NCI-H748 (cell line): Measurements from ENCODE around the gene LDLRAD2.
"Not testable (repeated sequence)": the region's sequence is repeated elsewhere in the genome, so short reads cannot be mapped to it uniquely, and the experiment has no call there.

ENCODE experiments used
- DNase-seq: peaks from one replicate; lab custom pipeline; 2025; ENCODE audit not compliant: unreplicated experiment; lab: John Stamatoyannopoulos, UW

Gene LDLRAD2, protein sequence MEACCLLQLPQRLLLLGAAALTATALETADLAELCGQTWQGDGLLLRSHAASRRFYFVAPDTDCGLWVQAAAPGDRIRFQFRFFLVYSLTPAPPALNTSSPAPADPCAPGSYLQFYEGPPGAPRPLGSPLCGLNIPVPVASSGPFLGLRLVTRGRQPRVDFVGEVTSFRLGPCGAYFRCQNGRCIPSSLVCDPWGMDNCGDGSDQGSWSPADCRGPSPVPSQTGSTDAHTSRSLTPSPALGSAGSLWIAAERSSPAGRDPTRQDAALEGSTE

DNA sequence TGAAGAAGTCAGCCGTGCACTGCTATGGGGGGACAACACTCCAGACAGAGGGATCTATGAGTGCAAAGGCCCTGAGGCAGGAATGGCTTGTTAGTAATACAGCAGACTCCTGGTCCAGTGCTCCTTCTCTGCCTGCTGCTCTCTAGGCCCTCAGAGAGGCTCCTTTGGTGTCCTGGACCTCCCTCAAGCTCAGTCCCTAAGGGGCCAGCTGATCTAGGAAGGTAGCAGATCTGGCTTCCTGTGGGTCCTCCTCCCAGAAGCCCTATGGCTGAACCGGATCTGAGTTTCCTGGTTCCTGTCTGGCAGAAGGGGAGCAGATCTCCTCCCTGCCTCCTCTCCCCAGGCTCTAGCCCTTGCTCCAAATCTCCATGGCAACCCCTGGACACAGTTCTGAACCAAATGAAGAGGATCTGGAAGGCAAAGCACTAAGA is at the start of gene LDLRAD2:
Gene LDLRAD2 (plus strand): TSS at position 391 of the 431 bp plus-strand sequence. CDS start 187 bp downstream, outside the sequence.
- DNase-seq = peak; percentile 10

DNA sequence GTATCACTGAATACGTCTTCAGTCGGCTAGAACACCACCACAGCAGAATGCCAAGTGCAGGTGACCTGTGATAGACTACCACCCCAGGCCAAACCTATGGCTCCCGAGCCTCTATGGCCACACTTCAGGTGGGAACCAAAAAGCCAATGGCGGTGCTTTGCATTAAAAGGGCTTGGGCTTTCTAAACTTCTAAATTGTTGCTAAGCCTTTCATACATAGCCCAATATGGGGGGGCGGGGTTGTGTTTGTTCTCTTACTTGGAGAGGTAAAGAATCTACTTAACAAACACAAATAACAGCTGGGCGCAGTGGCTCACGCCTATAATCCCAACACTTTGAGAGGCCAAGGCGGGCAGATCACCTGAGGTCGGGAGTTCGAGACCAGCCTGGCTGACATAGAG is 48.8 kb upstream of the LDLRAD2 start:
- DNase-seq = no peak

DNA sequence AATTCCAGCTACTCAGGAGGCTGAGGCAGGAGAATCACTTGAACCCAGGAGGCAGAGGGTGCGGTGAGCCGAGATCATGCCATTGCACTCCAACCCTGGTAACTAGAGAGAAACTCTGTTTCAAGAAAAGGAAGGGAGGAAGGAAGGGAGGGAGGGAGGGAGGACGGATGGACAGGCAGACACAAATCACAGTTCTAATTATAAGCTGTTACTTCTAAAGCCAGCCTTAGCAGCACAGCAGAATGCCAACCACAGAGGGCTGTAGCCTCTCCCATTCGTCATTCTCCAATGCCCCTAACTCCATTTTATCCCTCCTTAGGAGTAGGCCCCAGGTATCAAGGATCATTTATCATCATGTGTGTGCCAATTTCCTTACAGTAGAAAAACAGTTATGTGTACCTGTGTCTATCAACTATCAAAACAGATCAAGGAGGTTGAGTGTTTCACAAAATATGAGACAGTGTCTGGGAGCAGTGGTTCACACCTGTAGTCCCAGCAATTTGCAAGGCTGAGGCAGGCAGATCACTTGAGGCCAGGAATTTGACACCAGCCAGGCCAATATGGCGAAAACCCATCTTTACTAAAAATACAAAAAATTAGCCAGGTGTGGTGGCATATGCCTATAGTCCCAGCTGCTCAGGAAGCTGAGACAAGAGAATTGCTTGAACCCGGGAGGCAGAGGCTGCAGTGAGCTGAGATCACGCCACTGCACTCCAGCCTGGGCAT is 48.2 kb upstream of the LDLRAD2 start:
- DNase-seq = no peak

DNA sequence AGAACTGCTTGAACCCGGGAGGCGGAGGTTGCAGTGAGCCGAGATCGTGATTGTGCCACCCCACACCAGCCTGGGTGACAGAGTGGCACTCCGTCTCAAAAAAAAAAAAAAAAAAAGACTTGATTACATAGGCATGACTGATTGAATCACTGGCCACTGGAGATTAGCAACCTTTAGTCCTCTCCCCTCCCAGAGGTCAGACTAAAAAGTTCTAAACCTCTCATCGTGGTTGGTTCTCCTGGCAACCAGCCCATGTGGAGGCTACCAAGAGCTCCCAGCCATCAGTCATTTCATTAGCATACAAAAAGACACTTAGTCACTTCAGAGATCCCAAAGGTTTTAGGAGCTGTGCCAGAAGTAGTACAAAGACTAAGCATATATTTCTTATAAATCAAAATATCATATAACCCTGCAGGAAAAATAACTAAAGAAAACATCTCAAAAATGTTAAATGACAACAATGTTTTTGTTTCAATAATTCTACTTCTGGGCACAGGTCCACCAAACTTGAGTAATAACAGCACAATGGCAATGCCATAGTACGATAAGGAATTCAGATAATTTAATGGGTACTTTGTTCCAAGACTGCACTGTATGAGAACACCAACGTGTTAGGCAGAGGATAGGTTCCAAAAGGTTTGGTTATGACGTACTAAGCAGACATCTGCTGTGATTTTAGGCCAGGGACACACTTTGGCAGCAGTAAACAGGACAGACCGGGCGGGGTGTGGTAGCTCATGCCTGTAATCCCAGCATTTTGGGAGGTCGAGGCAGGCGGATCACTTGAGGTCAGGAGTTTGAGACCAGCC is 47.2 kb upstream of the LDLRAD2 start:
- DNase-seq = no peak

DNA sequence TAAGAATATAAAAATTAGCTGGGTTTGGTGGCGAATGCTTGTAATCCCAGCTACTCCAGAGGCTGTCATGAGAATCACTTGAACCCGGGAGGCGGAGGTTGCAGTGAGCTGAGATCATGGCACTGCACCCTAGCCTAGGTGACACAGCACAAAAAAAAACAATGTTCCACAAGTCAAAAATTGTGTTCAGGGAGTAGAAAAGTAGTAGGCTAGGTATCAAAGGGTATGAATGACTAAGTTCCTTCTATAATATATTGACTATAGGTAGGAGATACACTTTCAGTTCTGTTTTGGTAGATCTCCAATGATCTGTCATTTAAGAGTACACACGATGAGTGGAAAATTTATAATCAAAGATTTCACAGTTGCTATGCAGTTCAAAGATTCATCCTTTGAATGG is 45.9 kb upstream of the LDLRAD2 start:
- no peak for DNase-seq

DNA sequence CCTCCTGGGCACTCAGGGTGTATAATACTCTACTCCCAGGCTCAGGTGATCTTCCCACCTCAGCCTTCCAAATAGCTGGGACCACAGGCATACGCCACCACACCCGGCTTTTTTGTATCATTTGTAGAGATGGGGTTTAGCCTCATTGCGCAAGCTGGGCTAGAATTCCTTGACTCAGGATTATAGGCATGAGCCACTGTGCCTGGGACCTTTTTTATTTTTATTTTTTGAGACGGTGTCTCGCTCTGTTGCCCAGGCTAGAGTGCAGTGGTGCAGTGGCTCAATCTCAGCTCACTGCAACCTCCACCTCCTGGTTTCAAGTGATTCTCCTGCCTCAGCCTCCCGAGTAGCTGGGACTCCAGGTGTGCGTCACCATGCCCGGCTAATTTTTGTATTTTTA is 45.0 kb upstream of the LDLRAD2 start:
- not testable (repeated sequence) for DNase-seq

DNA sequence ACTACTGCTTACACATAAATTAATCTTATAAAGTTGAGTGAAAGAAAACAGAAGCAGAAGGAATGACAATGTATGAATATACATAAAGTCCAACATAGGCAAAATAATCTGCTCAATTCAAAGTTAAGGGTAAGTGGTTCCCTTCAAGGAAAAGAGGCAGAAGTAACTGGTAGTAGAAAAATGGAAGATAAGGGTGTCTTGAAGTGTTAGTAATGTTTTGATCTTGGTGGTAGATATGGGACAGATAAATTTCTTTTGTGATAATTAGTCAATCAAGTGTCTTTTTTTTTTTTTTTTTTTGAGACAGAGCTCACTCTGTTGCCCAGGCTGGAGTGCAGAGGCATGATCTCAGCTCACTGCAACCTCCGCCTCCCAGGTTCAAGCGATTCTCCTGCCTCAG is 41.9 kb upstream of the LDLRAD2 start:
- DNase-seq = no peak

DNA sequence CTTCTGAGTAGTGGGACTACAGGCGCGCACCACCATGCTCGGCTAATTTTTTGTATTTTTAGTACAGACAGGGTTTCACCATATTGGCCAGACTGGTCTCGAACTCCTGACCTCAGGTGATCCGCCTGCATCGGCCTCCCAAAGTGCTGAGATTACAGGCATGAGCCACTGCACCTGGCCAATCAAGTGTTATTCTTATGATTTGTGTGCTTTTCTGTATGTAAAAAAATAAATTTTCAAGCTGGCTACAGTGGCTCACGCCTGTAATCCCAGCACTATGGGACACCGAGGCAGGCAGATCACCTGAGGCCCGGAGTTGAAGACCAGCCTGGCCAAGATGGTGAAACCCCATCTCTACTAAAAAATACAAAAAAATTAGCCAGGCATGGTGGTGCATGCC is 41.5 kb upstream of the LDLRAD2 start:
- not testable (repeated sequence) for DNase-seq

DNA sequence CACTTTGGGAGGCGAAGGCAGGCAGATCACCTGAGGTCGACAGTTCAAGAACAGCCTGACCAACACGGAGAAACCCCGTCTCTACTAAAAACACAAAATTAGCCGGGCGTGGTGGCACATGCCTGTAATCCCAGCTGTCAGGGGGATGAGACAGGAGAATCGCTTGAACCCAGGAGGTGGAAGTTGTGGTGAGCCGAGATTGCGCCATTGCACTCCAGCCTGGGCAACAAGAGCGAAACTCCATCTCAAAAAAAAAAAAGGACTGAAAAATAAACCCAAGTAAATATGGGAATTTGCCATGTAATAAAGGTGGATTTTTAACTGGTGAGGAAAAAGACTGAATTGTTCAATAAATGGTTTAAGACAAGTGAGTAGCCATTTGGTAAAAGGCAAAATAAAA is 40.4 kb upstream of the LDLRAD2 start:
- not testable (repeated sequence) for DNase-seq

DNA sequence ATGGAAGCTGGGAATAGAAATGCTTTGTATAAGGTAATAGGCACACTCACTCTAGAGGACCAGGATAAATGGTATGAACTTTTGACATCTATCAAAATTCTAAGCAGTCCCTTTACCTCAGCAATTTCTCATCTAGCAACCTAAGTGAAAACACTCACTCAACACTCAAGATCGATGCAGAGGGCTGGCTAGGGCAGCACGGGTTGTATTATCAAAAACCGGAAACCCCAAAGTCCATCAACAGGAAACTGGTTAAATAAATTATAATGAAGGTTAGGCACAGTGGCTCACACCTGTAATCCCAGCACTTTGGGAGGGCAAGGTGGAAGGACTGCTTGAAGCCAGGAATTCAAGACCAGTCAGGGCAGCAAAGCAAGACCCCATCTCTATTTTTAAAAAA is 38.5 kb upstream of the LDLRAD2 start:
- DNase-seq = no peak

DNA sequence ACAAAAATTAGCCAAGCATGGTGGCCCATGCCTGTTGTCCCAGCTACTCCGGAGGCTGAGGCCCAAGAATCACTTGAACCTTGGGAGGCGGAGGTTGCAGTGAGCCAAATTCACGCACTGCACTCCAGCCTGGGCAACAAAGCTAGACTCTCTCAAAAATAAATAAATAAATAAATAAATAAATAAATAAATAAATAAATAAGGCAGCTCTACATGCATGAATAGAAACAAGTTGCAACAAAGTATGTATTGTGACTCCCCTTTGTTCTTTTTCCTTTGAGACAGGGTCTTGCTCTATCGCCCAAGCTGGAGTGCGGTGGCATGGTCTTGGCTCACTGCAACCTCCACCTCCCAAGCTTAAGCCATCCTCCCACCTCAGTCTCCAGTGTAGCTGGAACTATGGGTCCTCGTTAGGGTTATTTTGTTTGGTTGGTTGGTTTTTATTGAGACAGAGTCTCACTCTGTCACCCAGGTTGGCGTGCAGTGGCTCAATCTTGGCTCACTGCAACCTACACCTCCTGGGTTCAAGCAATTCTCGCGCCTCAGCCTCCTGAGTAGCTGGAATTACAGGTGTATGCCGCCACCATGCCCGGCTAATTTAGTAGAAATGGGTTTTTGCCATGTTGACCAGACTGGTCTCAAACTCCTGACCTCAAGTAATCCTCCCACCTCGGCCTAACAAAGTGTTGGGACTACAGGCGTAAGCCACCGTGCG is 37.1 kb upstream of the LDLRAD2 start:
- no peak for DNase-seq

DNA sequence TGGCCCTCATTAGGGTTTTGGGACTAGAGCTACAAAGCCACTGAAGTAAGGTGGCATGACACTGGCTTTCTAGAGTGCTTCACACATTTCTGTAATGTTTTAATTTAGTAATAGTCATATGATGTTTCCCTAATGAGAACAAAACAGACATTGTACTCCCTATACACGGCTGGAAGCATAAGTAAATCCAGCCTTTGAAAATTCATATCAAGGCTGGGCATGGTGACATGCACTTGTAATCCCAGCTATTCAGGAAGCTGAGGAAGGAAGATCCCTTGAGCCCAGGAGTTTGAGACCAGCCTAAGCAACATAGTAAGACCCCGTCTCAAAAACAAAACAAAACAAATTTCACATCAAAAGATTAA is 36.5 kb upstream of the LDLRAD2 start:
- DNase-seq = no peak

DNA sequence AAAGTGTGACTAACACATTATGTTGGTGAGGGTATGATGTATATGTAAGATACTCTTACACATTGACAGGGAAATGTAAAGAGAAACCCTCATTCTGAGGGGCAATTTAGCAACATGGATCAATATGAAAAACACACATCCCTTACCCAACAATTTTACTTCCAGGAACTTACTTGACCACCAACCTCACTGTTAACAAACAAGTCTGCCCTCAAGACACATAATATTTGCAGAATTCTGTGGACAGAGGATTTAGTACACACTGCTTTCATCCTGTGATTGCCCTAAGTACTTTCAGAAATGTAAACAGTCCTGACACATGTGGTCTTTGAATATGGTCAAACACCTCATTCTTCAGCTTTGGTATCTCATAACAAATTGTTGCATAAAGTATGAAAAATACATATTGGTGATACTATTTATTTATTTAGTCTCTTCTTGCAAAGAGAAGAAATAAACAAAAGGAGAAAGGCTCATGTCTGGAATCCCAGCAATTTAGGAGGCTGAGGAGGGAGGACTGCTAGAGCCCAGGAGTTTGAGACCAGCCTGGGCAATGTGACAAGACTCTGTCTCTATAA is 36.0 kb upstream of the LDLRAD2 start:
- no peak for DNase-seq

DNA sequence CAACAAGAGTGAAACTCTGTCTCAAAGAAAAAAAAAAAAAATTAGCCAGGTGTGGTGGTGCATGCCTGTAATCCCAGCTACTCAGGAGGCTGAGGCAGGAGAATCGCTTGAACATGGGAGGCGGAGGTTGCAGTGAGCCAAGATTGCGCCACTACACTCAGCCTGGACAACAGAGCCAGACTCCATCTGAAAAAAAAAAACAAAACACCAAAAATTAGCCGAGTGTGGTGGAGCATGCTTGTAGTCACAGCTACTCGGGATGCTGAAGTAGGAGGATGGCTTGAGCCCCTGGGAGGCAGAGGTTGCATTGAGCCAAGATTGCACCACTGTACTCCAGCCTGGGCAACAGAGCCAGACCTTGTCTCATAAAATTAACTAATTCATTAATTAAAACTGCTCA is 35.1 kb upstream of the LDLRAD2 start:
- not testable (repeated sequence) for DNase-seq

DNA sequence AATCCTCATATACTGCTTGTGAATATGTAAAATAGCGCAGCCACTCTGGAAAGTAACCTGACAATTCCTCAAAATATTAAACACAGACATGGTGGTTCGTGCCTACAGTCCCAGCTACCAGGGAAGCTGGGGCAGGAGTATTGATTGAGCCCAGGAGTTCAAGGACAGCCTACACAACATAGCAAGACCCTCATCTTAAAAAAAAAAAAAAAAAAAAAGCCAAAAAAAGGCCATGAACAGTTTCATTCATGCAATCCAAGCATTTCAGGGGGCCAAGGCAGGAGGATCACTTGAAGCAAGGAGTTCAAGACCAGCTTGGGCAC is 33.7 kb upstream of the LDLRAD2 start:
- no peak for DNase-seq

DNA sequence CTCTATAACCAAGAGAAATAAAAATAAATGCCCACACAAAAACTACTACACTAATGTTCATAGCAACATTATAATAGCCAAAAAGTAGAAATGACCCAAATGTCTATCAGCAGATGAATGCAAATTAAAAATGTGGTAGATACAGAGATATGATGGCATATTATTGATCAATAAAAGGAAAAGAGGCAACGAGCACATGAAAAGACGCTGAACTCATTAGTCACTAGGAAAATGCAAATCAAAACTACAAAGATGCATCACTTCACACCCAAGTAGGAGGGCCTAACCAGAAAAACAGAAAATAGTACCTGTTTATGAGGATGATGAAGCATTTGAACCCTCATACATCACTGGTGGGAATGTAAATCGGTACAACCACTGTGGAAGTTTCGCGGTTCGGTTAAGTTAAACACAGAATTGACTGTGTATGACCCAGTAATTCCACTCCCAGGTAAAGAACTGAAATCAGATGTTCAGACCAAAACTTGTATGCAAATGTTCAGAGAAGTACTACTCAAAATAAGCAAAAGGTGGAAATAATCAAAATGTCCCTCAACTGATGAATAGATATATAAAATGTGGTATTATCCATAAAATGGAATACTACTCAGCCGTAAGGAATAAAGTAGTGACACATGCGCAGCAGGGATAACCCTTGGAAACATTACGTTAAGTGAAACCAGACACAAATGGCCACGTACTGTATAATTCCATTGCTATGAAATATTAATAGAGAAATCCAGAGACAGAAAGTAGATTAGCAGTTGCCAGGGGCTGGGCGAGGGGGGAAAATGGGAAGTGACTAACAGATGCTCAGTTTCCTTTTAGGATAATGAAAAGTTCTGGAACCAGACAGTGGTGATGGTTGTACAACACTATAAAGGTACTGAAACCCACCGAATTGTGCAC is 32.2 kb upstream of the LDLRAD2 start:
- DNase-seq = no peak

DNA sequence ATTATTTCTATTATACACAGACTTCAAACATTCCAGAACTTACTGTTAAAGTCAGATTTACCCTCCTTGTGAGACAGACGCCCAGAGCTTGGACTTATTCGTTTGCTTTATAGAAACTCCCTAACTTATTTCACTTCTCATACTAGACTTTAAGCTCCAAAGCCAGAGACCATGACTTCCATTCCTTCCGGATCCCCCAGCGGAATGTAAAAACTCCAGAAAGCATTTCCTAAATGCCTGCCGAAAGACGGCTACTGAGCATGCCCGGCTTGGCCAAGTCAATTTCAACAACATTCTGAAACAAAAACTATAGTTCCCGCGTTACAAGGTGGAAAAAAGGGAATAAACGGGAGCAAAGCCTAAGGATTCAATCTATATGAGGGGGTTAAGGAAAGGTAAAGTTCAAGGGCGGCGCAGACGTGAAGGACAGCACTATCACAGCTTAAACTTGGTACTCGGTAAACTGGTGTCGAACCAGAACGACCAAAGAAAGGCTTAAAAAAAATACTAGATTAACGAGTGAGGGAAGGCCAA is 30.2 kb upstream of the LDLRAD2 start:
- DNase-seq = no peak

DNA sequence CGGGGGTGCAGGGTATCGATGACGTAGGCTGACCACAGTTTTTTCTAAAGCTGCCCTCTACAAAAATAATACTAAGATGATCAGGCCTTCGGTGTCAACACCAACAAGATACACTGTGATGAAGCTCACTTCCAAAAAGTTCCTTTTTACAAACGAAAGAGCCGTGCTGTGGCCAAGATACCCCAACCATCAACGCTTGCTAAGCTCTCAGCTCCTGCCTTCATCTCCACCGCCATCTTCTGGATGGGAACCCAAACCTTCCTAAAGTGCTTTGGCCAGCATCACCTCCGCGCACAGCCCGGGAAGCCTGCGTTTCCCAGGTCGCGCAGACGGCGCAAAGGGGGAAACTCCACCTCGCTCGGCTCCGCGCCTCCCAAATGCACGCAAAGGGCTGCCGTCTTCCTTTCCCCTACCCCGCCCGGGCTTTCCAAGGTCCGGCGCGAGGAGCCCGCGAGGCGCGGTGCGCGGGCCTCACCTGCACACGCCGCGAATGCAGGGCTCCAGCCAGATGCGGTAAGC is 29.7 kb upstream of the LDLRAD2 start:
- peak; percentile 68 for DNase-seq

DNA sequence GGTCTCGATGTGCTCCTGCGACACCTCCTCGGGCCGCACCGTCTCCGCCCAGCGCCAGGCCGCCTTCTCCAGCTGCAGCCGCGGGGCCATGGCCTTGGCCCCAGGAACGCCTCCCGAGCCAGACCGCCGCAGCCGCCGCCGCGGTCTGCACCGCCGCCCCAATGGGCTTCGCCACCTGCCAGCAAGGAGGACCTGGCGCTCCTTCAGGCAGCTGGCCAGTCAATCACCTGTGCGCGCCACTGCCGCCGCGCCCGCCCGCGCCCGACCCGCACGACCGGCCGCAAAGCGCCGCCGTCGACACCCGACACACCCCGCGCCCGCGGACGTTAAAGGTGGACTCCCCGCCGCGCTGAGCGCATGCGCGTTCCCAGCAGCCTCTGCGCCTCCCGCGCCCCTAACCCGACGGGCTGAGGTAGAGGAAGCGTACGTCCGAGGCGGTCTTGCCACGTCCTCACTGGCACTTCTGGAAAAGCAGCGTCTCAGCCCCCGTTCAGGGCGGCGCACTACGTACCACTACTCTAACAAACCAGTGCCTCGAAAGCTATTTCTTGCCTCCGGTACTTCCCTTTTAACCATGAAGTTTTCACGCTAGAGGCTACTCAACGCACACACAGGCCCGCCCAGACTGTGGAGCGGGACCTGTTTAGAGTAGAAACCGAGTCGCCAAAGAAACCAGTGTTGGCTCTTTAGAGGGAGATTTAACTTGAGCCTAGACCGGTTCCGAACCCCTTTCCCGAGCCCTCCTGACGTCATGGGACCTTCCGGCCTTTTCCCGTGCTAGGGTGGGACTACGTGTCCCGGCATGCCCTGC is 29.0 kb upstream of the LDLRAD2 start, which contains the start of gene USP48:
Gene USP48 (minus strand): TSS at position 282 of the 811 bp plus-strand sequence. CDS start 192 bp downstream, at position 90.
- peak; percentile 92 for DNase-seq
